Measurements from ENCODE around the gene ZC3H6. TPM values are rescaled to one million over a fixed set of nuclear protein-coding genes. Genes with fewer than 3 reads are reported as not detected.
A peak's percentile ranks its signal among the peaks of the same experiment; 100 is the strongest.

The ZC3H6 gene
- total and polyA plus RNA-seq, 2 of the 13 experiments (the other 11 are each of a cell fraction or from before 2014, with no cell fraction given): 0.71 to 0.93 TPM

GRCh38 chr2:112275311-112275886 is at the start of gene ZC3H6 (continued):
- TF ChIP-seq CENPBD1 (CRISPR knock-in tag; IDR thresholded peaks at IDR 0.05; ENCODE audit: borderline replicate concordance, low read depth): 0 out of 2 replicates have a peak, but pooled peaks have one; percentile 32
- TF ChIP-seq ZNF878 (CRISPR knock-in tag; IDR thresholded peaks at IDR 0.05): peak; percentile 84
- TF ChIP-seq ZNF530 (CRISPR knock-in tag; IDR thresholded peaks at IDR 0.05; ENCODE audit: low read depth): no peak
- TF ChIP-seq ZKSCAN8 (CRISPR knock-in tag; IDR thresholded peaks at IDR 0.05; ENCODE audit: borderline replicate concordance): peak; percentile 97
- TF ChIP-seq ZNF124 (CRISPR knock-in tag; IDR thresholded peaks at IDR 0.05): peak; percentile 70; the same call in 1 of the 2 replicates
- TF ChIP-seq SMYD3 (CRISPR knock-in tag; IDR thresholded peaks at IDR 0.05): peak; percentile 93
- no peak; the same call in 1 of the 2 replicates for TF ChIP-seq MNT (IDR thresholded peaks at IDR 0.05)
- peak; percentile 78 for TF ChIP-seq ZNF746 (CRISPR knock-in tag; IDR thresholded peaks at IDR 0.05)
- peak; percentile 97 for TF ChIP-seq DNMT3B (CRISPR knock-in tag; conservative IDR thresholded peaks at IDR 0.05)
- TF ChIP-seq NCOA5 (CRISPR knock-in tag; IDR thresholded peaks at IDR 0.05): 0 out of 2 replicates have a peak, but pooled peaks have one; percentile 82
- peak; percentile 55; the same call in 1 of the 2 replicates for TF ChIP-seq REL (CRISPR knock-in tag; conservative IDR thresholded peaks at IDR 0.05)
- peak; percentile 75 for TF ChIP-seq PTBP1 (IDR thresholded peaks at IDR 0.05; ENCODE audit: low read depth, low read length, poor library complexity, severe bottlenecking)
- no peak for TF ChIP-seq HMGA1 (CRISPR knock-in tag; conservative IDR thresholded peaks at IDR 0.05)
- TF ChIP-seq ZNF75D (CRISPR knock-in tag; IDR thresholded peaks at IDR 0.05; ENCODE audit: borderline replicate concordance): peak; percentile 96
- no peak; the same call in 1 of the 2 replicates for TF ChIP-seq ELK4 (CRISPR knock-in tag; IDR thresholded peaks at IDR 0.05; ENCODE audit: borderline replicate concordance)
- TF ChIP-seq JUND (CRISPR knock-in tag; IDR thresholded peaks at IDR 0.05): peak; percentile 47; the same call in 1 of the 2 replicates
- TF ChIP-seq ZFYVE20 (CRISPR knock-in tag; IDR thresholded peaks at IDR 0.05; ENCODE audit: borderline replicate concordance, low read depth): peak; percentile 87
- peak; percentile 49; the same call in 1 of the 2 replicates for TF ChIP-seq ZFP37 (CRISPR knock-in tag; IDR thresholded peaks at IDR 0.05; ENCODE audit: borderline replicate concordance)
- 0 out of 2 replicates have a peak, but pooled peaks have one; percentile 48 for TF ChIP-seq ZBTB8A (CRISPR knock-in tag; IDR thresholded peaks at IDR 0.05; ENCODE audit: borderline replicate concordance, low read depth)
- TF ChIP-seq ZNF225 (CRISPR knock-in tag; IDR thresholded peaks at IDR 0.05): peak; percentile 93
- TF ChIP-seq RAD51 (IDR thresholded peaks at IDR 0.05; ENCODE audit: borderline replicate concordance): no peak
- peak; percentile 87 for TF ChIP-seq ZNF33B (CRISPR knock-in tag; IDR thresholded peaks at IDR 0.05)
- peak; percentile 94 for TF ChIP-seq TFDP1 (CRISPR knock-in tag; IDR thresholded peaks at IDR 0.05; ENCODE audit: borderline replicate concordance)
- peak; percentile 81; the same call in 1 of the 2 replicates for TF ChIP-seq GATA4 (IDR thresholded peaks at IDR 0.05; ENCODE audit: borderline replicate concordance, low read depth)
- TF ChIP-seq CAMTA2 (CRISPR knock-in tag; IDR thresholded peaks at IDR 0.05; ENCODE audit: borderline replicate concordance): peak; percentile 96
- TF ChIP-seq HDAC1 (CRISPR knock-in tag; IDR thresholded peaks at IDR 0.05): peak; percentile 94
- no peak; the same call in 1 of the 2 replicates for TF ChIP-seq ZNF44 (CRISPR knock-in tag; IDR thresholded peaks at IDR 0.05)
- peak; percentile 97 for TF ChIP-seq ZNF17 (CRISPR knock-in tag; IDR thresholded peaks at IDR 0.05)
